Fibroblast of the aortic adventitia (primary cell): Measurements from ENCODE around the gene SLF2. TPM values are rescaled to one million over a fixed set of nuclear protein-coding genes. Genes with fewer than 3 reads are reported as not detected.

ENCODE experiments used
- DNase-seq: peaks from one replicate; pipeline ENCODE4 v3.0.0-alpha.2; 2010; ENCODE audit warnings: low read depth
- H3K4me3 ChIP-seq: 2 replicates; pipeline ENCODE4 v1.5.1; 2011; ENCODE audit warnings: low read depth, mild to moderate bottlenecking, control low read depth, low read length, moderate library complexity
- total RNA-seq: library from RNA; depleted of rRNA; stranded (reverse); fragments of >200 nt; gene quantifications from 2 replicates; pipeline ENCODE4 v1.2.3, GENCODE V29; 2012; ENCODE audit warnings: low replicate concordance
- TF ChIP-seq, protein P1 (sequence below): IDR thresholded peaks from 2 replicates; pipeline ENCODE4 v1.5.1; 2011; ENCODE audit warnings: mild to moderate bottlenecking, low read length, control low read depth, inconsistent platforms; ENCODE audit not compliant: insufficient read depth

Gene SLF2, protein sequence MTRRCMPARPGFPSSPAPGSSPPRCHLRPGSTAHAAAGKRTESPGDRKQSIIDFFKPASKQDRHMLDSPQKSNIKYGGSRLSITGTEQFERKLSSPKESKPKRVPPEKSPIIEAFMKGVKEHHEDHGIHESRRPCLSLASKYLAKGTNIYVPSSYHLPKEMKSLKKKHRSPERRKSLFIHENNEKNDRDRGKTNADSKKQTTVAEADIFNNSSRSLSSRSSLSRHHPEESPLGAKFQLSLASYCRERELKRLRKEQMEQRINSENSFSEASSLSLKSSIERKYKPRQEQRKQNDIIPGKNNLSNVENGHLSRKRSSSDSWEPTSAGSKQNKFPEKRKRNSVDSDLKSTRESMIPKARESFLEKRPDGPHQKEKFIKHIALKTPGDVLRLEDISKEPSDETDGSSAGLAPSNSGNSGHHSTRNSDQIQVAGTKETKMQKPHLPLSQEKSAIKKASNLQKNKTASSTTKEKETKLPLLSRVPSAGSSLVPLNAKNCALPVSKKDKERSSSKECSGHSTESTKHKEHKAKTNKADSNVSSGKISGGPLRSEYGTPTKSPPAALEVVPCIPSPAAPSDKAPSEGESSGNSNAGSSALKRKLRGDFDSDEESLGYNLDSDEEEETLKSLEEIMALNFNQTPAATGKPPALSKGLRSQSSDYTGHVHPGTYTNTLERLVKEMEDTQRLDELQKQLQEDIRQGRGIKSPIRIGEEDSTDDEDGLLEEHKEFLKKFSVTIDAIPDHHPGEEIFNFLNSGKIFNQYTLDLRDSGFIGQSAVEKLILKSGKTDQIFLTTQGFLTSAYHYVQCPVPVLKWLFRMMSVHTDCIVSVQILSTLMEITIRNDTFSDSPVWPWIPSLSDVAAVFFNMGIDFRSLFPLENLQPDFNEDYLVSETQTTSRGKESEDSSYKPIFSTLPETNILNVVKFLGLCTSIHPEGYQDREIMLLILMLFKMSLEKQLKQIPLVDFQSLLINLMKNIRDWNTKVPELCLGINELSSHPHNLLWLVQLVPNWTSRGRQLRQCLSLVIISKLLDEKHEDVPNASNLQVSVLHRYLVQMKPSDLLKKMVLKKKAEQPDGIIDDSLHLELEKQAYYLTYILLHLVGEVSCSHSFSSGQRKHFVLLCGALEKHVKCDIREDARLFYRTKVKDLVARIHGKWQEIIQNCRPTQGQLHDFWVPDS
- total RNA-seq: 34.8 and 62.8 TPM in 2 replicates

DNA sequence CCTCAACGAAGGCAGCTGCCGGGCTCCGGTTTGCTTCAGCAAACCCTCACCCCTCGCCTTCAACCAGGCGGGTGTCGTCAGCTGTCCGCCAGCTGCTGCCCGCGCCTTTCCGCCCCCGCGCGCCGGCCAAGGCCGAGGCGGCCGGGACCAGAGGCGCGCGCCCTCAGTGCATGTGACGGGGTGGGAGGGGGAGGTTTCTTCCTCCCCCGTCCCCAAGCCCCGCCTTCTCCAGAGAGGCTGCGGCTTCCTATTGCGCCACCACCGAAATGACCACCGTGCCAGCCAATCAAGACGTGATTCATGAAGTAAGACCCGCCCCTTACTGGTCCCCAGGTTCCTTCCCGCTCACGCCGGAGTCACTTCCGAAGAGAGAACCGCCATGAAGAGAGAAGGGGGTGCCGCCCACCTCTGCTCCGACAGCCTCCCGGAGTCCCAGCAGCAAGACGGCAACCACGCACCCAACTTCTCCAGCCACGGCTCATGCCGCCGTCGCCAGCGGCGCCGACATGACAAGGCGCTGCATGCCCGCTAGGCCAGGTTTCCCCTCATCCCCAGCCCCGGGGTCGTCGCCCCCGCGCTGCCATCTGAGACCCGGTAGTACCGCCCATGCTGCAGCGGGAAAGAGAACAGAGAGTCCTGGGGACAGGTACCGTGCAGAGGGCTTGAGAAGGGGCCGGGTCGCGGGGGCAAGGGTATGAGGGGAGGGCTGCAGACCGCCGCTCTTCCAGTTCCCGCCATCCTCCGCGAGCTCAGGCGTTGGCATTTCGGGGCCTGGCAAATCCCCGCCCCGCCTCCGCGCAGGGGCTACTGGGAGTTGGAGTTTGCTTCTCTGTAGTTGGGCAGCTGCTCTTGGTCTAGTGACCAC, at the start of gene SLF2:
Gene SLF2, plus strand, starts transcription at position 359 of the 865 bp plus-strand sequence. Its CDS starts 148 bp downstream, at position 507.
- DNase-seq: peak; percentile 98
- H3K4me3 ChIP-seq: peak within 1 kb of the TSS; percentile 96
- TF ChIP-seq, protein P1, sequence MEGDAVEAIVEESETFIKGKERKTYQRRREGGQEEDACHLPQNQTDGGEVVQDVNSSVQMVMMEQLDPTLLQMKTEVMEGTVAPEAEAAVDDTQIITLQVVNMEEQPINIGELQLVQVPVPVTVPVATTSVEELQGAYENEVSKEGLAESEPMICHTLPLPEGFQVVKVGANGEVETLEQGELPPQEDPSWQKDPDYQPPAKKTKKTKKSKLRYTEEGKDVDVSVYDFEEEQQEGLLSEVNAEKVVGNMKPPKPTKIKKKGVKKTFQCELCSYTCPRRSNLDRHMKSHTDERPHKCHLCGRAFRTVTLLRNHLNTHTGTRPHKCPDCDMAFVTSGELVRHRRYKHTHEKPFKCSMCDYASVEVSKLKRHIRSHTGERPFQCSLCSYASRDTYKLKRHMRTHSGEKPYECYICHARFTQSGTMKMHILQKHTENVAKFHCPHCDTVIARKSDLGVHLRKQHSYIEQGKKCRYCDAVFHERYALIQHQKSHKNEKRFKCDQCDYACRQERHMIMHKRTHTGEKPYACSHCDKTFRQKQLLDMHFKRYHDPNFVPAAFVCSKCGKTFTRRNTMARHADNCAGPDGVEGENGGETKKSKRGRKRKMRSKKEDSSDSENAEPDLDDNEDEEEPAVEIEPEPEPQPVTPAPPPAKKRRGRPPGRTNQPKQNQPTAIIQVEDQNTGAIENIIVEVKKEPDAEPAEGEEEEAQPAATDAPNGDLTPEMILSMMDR: no peak

DNA sequence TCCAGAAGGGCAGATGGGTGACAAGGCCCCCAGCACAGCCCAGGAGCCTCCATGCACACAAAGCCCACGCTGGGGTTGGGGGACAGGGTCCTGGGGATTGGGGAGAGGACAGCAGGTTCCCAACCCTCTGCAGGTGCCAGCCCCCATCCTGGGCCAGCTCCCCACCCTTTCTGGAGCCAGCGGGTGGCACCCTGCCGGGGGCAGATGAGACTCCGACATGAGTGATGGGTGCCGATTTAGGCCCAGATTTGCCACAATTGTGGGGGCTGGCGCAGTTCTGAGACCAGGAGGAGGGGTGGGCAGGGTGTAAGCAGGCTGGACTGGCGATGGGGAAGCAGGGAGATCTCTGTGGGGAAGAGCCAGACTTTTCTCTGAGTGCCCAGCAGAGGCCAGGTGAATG, 49.3 kb upstream of the SLF2 start:
- DNase-seq: no peak
- no peak overlapping the region for H3K4me3 ChIP-seq
- TF ChIP-seq, protein P1: no peak

DNA sequence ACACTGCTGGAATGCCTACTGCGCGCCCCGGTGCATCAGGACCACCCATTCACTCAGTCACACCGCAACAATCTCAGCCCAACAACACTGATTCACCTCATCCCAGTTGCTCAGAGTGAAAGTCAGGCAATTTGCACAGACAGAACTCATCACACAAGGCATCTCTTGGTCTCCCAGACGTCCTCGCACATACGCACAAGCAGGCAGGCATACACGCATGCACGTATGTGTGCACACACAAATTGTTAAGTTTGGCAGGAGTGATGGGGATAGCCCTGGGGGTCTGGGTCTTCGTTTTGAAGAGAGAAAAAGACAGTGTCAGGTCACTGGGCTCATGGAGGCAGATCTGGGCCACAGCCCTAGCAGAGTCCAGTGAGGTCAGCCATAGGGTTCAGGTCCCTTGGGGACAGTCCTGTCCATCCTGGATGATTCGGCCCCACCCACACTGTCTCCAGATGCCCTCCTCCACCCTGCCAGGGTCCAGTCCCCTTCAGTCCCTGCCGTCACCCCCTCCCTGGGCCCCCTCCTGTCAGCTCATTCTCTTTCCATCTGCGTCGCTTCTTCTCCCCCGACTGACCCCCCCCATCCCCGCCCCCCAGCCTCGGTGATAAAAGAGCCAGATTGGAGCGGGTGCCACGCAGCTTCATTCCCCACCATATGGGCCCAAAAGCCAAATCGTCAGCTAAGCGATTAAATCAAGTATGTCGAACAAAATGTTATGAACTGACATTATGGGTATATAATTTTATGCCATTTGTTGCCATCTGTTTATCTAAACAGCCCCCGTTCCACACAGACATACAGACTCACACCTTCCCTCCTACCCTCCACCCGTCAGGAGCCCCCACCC, 48.5 kb upstream of the SLF2 start:
- TF ChIP-seq, protein P1: no peak
- no peak for DNase-seq
- no peak overlapping the region for H3K4me3 ChIP-seq

DNA sequence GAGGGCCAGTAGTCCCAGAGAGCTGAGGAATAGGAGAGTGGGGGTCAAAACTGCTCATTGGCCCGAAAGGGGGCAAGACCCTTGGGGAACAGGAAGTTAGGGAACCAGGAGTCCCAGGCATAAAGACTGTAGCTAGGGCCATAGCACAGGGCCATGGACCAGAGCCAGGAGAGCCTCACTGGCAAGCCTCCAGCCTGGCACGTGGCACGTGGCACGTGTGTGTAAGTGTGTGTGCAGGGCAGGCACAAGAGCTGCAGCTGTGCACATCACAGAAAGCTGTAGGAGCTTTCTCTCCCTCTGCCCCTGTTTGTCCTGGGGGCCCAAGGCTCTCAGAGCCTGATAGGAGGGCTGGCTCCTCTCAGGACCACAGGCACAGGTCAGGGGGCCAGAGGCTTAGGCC, 47.8 kb upstream of the SLF2 start:
- TF ChIP-seq, protein P1: no peak
- DNase-seq: no peak
- H3K4me3 ChIP-seq: no peak overlapping the region

DNA sequence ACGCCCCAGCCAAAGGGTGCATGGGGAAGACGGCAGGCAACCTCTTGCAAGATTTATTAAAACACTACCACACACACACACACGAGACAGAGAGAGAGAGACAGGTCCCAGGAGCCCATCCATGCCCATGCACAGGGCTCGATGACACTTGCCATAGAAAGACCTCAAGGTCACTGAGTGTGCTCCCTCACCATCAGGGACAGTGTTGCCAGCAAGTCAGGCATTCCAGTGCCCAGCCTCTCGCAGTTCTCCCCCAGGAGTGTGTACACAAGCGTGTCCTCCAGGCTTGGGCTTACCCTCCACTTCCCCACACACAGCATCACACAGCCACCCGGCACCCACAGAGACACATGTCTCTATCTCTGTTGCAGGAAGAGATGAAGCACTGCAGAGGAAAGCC, 46.8 kb upstream of the SLF2 start:
- TF ChIP-seq, protein P1: no peak
- H3K4me3 ChIP-seq: no peak overlapping the region
- no peak for DNase-seq
